Activated naive CD8-positive, alpha-beta T cell (primary cell): ENCODE measurements around the gene DEFB118.
"Not testable (repeated sequence)": the region's sequence is repeated elsewhere in the genome, so short reads cannot be mapped to it uniquely, and the experiment has no call there.

Source experiments
- H3K27ac Mint-ChIP-seq: one replicate; pipeline ENCODE4 v1.8.0; 2021; ENCODE audit warnings: mixed read lengths
- H3K27me3 Mint-ChIP-seq: one replicate; pipeline ENCODE4 v1.8.0; 2021; ENCODE audit warnings: mixed read lengths
- H3K36me3 Mint-ChIP-seq: one replicate; pipeline ENCODE4 v1.8.0; 2021; ENCODE audit warnings: mixed read lengths
- H3K4me1 Mint-ChIP-seq: one replicate; pipeline ENCODE4 v1.8.0; 2021; ENCODE audit warnings: low read depth, mixed read lengths
- H3K4me3 Mint-ChIP-seq: one replicate; pipeline ENCODE4 v1.8.0; 2021; ENCODE audit warnings: mild to moderate bottlenecking, mixed read lengths
- H3K9me3 Mint-ChIP-seq: one replicate; pipeline ENCODE4 v1.8.0; 2021; ENCODE audit warnings: low read depth, mixed read lengths

The DEFB118 gene

GRCh38 chr20:31368301-31368700 is at the start of gene DEFB118:
Gene DEFB118, plus strand, starts transcription at chr20:31368601. Its CDS starts 50 bp downstream, at chr20:31368651.
- H3K36me3 Mint-ChIP-seq, result no peaks in the 10 kb centered on the region
- H3K27me3 Mint-ChIP-seq, result peaks cover 5% of the 10 kb centered on the region
- no peaks in the 10 kb centered on the region for H3K4me1 Mint-ChIP-seq
- peaks cover 7% of the 10 kb centered on the region for H3K9me3 Mint-ChIP-seq
- H3K4me3 Mint-ChIP-seq, result no peak within 1 kb of the TSS
- no peak within 1 kb of the TSS for H3K27ac Mint-ChIP-seq

GRCh38 chr20:31322504-31322903 is 45.9 kb upstream of the DEFB118 start:
- H3K9me3 Mint-ChIP-seq, result peaks cover 28% of the 10 kb centered on the region
- no peaks in the 10 kb centered on the region for H3K36me3 Mint-ChIP-seq

GRCh38 chr20:31330893-31331292 is 37.5 kb upstream of the DEFB118 start:
- Mint-ChIP-seq H3K9me3 (peaks cover 17% of the 10 kb centered on the region), H3K4me1 (no peaks in the 10 kb centered on the region), H3K27ac (no peak overlapping the region), H3K36me3 (no peaks in the 10 kb centered on the region), H3K27me3 (peaks cover 5% of the 10 kb centered on the region), H3K4me3 (no peak overlapping the region)

More at GRCh38 chr20:31322504-31322903, 45.9 kb upstream of the DEFB118 start:
- Mint-ChIP-seq H3K4me1 (no peaks in the 10 kb centered on the region), H3K4me3 (no peak overlapping the region), H3K27me3 (peaks cover 9% of the 10 kb centered on the region), H3K27ac (no peak overlapping the region)

- H3K4me3 Mint-ChIP-seq, result no peak overlapping the region
- no peaks in the 10 kb centered on the region for H3K36me3 Mint-ChIP-seq
- no peaks in the 10 kb centered on the region for H3K4me1 Mint-ChIP-seq
- H3K9me3 Mint-ChIP-seq, result no peaks in the 10 kb centered on the region
- H3K27ac Mint-ChIP-seq, result no peak overlapping the region
- H3K27me3 Mint-ChIP-seq, result peaks cover 1% of the 10 kb centered on the region
Measured at GRCh38 chr20:31341470-31341869, 26.9 kb upstream of the DEFB118 start.

- Mint-ChIP-seq H3K4me3 (no peak overlapping the region), H3K9me3 (peaks cover 5% of the 10 kb centered on the region), H3K4me1 (no peaks in the 10 kb centered on the region), H3K27me3 (peaks cover 5% of the 10 kb centered on the region), H3K36me3 (no peaks in the 10 kb centered on the region), H3K27ac (no peak overlapping the region)
Measured at GRCh38 chr20:31355981-31356380, 12.4 kb upstream of the DEFB118 start.

DNA sequence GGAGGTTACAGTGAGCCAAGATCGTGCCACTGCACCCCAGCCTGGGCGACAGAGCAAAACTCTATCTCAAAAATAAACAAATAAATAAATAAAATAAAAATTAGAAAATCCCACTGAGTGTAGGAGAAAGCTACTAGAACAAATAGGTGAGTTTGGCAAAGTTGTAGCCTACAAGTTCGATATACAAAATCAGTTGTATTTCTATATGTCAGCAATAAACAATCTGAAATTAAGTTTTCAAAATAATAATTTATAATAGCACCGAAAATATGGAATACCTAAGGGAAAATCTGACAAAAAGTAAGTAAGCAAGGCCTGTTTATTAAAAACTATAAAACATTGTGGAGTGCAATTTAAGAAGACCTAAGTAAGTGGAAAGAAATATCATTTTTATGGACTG is 5.1 kb upstream of the DEFB118 start:
- Mint-ChIP-seq H3K4me3 (no peak overlapping the region), H3K9me3 (peaks cover 7% of the 10 kb centered on the region), H3K27me3 (peaks cover 1% of the 10 kb centered on the region), H3K36me3 (no peaks in the 10 kb centered on the region), H3K27ac (no peak overlapping the region), H3K4me1 (no peaks in the 10 kb centered on the region)

- not testable (repeated sequence) for H3K27ac Mint-ChIP-seq, H3K4me3 Mint-ChIP-seq, H3K4me1 Mint-ChIP-seq, H3K36me3 Mint-ChIP-seq, H3K27me3 Mint-ChIP-seq, H3K9me3 Mint-ChIP-seq
Measured at GRCh38 chr20:31364272-31364671, 4.1 kb upstream of the DEFB118 start.

DNA sequence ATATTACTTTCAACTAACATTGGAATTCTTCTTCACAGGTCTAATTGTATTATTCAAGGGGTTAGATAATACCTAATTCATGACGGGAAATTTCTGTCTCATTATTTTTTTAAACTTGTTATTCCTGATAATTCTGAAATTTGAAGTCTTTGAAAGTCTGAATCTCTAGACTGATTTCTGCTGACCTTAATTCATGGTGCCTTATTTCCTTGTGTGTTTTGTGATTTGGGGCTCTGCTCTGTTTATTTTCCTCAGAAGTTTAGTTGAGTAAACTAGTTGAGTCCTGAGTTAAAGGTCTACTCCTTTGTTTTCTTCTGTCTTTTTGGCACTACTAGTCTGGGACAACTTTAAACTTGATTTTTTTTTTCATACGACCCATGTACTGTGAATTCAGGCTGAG is 5.9 kb downstream of the DEFB118 start:
- Mint-ChIP-seq H3K4me3 (no peak overlapping the region), H3K36me3 (no peaks in the 10 kb centered on the region), H3K27ac (no peak overlapping the region), H3K4me1 (no peaks in the 10 kb centered on the region), H3K9me3 (peaks cover 3% of the 10 kb centered on the region), H3K27me3 (peaks cover 9% of the 10 kb centered on the region)

DNA sequence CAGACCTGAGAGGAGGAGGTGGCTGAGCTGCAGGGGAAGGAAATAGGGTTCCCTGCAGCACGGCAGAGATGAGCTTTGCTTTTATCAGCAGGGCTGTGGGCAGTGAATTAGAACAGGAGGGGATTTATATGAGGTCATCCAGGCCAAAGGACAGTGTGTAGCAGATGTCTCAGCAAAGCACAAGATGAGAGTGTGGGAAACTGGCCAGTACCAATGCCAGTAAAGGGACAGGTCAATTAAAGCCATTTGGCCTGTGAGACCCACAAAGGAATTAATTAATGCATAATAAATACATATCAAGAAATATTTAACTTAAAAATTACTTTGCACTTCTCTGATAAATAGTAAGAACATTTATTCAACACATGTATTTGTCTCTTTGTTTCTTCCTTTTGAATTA is 22.1 kb downstream of the DEFB118 start, which contains the start of gene DEFB119:
TSS of gene DEFB119 (minus strand) at position 101 of the 400 bp plus-strand sequence. CDS start 107 bp downstream, outside the sequence.
- Mint-ChIP-seq H3K9me3 (peaks cover 3% of the 10 kb centered on the region), H3K4me3 (no peak within 1 kb of the TSS), H3K4me1 (no peaks in the 10 kb centered on the region), H3K27ac (no peak within 1 kb of the TSS), H3K27me3 (peaks cover 21% of the 10 kb centered on the region), H3K36me3 (no peaks in the 10 kb centered on the region)

GRCh38 chr20:31392836-31393235 is 24.4 kb downstream of the DEFB118 start:
- Mint-ChIP-seq H3K4me3 (no peak overlapping the region), H3K27me3 (peaks cover 25% of the 10 kb centered on the region), H3K9me3 (no peaks in the 10 kb centered on the region), H3K36me3 (no peaks in the 10 kb centered on the region), H3K27ac (no peak overlapping the region), H3K4me1 (no peaks in the 10 kb centered on the region)

GRCh38 chr20:31394900-31395299 is 26.5 kb downstream of the DEFB118 start:
- Mint-ChIP-seq H3K4me3 (no peak overlapping the region), H3K36me3 (no peaks in the 10 kb centered on the region), H3K27ac (no peak overlapping the region), H3K27me3 (peaks cover 21% of the 10 kb centered on the region), H3K9me3 (no peaks in the 10 kb centered on the region), H3K4me1 (no peaks in the 10 kb centered on the region)

DNA sequence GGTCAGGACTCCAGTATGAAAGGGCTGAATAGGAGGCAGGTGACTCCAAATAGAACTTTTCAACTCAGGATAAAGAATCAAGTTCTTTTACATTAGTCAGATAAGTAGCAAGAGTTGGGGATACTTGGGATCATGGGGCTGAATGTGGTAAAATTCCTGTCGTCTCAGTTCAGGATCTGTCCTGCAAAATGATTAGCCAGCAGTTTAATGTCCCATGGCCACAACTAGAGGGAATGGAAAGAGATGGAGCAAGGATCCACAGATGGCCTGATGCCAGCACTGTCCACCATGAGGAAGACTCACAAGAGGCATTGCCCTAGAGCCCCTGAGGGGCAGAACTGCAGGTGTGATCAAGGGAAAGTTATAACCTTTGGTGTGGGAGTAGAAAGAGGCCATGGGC is 35.5 kb downstream of the DEFB118 start:
- Mint-ChIP-seq H3K4me1 (no peaks in the 10 kb centered on the region), H3K4me3 (no peak overlapping the region)

GRCh38 chr20:31406115-31406514 is 37.7 kb downstream of the DEFB118 start, which contains the start of gene DEFB121:
Gene DEFB121, minus strand, starts transcription at chr20:31406215. Its CDS starts 63 bp downstream, at chr20:31406152.
- H3K9me3 Mint-ChIP-seq, result no peaks in the 10 kb centered on the region
- no peak within 1 kb of the TSS for H3K27ac Mint-ChIP-seq
- H3K4me3 Mint-ChIP-seq, result no peak within 1 kb of the TSS
- peaks cover 9% of the 10 kb centered on the region for H3K27me3 Mint-ChIP-seq
- no peaks in the 10 kb centered on the region for H3K36me3 Mint-ChIP-seq
- no peaks in the 10 kb centered on the region for H3K4me1 Mint-ChIP-seq

More for the DNA sequence above, 35.5 kb downstream of the DEFB118 start:
- Mint-ChIP-seq H3K27ac (no peak overlapping the region), H3K9me3 (no peaks in the 10 kb centered on the region), H3K36me3 (no peaks in the 10 kb centered on the region), H3K27me3 (peaks cover 9% of the 10 kb centered on the region)

DNA sequence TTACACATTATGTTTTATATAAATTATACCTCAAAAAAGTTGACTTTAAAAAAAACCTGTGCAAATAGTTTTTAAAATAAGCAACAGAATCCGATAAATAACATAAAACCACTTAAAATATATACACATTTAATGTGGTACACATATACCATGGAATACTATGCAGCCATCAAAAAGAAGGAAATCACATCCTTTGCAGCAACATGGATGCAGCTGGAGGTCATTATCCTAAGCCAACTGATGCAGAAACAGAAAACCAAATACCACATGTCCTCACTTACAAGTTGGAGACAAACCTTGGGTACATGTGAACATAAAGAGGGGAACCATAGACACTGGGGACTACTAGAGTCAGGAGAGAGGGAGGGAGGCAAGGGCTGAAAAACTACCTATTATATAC is 41.6 kb downstream of the DEFB118 start:
- no peak overlapping the region for H3K27ac Mint-ChIP-seq
- no peaks in the 10 kb centered on the region for H3K36me3 Mint-ChIP-seq
- H3K4me3 Mint-ChIP-seq, result no peak overlapping the region
- no peaks in the 10 kb centered on the region for H3K4me1 Mint-ChIP-seq
- H3K9me3 Mint-ChIP-seq, result no peaks in the 10 kb centered on the region
- peaks cover 12% of the 10 kb centered on the region for H3K27me3 Mint-ChIP-seq

GRCh38 chr20:31414381-31414780 is 46.0 kb downstream of the DEFB118 start:
- H3K27ac Mint-ChIP-seq, result no peak overlapping the region
- no peaks in the 10 kb centered on the region for H3K9me3 Mint-ChIP-seq
- H3K4me3 Mint-ChIP-seq, result no peak overlapping the region
- H3K4me1 Mint-ChIP-seq, result no peaks in the 10 kb centered on the region
- H3K36me3 Mint-ChIP-seq, result no peaks in the 10 kb centered on the region
- peaks cover 15% of the 10 kb centered on the region for H3K27me3 Mint-ChIP-seq

- Mint-ChIP-seq H3K4me3 (no peak overlapping the region), H3K9me3 (no peaks in the 10 kb centered on the region), H3K27me3 (peaks cover 12% of the 10 kb centered on the region), H3K36me3 (no peaks in the 10 kb centered on the region), H3K4me1 (no peaks in the 10 kb centered on the region), H3K27ac (no peak overlapping the region)
Measured at GRCh38 chr20:31415653-31416052, 47.3 kb downstream of the DEFB118 start.
